PC-3 (cell line): ENCODE data around the gene C19orf12. TPM values are rescaled to one million over a fixed set of nuclear protein-coding genes. Genes with fewer than 3 reads are reported as not detected.
"Not testable (repeated sequence)": the region's sequence is repeated elsewhere in the genome, so short reads cannot be mapped to it uniquely, and the experiment has no call there.

Experiments
- ATAC-seq: fragments of 200-7000 bp; cut with Tn5 transposase; 2 replicates; pipeline ENCODE4 v1.9.1; 2020; ENCODE audit warnings: mild to moderate bottlenecking, moderate library complexity
- BruUV-seq: library from RNA; stranded (reverse); fragments of 400-500 nt; replicated peaks from 2 replicates; lab custom pipeline; 2021; lab: Mats Ljungman, UMichigan
- CTCF ChIA-PET: fragments of 300-600 bp; sonication (Branson Sonifier 250); formaldehyde crosslinking; loops from one replicate; lab custom pipeline; 2022; ENCODE audit warnings: antibody characterized with exemption; lab: Charles Lee
- POLR2A ChIA-PET: fragments of 300-600 bp; sonication (Branson Sonifier 250); formaldehyde crosslinking; loops from one replicate; lab custom pipeline; 2022; ENCODE audit warnings: antibody characterized with exemption; ENCODE audit not compliant: unreplicated experiment; lab: Charles Lee
- DNase-seq: peaks from one replicate; pipeline ENCODE4 v3.0.0-alpha.2; 2015
- H2AFZ ChIP-seq: fragments of 300-600 bp; sonication (generic); 2 replicates; pipeline ENCODE4 v1.6.0; 2016; ENCODE audit warnings: antibody characterized with exemption, low read length
- H3F3A ChIP-seq: fragments of 300-600 bp; sonication (generic); one replicate; pipeline ENCODE4 v1.6.0; 2017; ENCODE audit warnings: antibody characterized with exemption, low read length, control low read depth, mild to moderate bottlenecking; ENCODE audit not compliant: unreplicated experiment
- H3K27ac ChIP-seq: fragments of 300-600 bp; sonication (generic); 2 replicates; pipeline ENCODE4 v1.5.1; 2016; ENCODE audit warnings: mild to moderate bottlenecking, low read length
- H3K27me3 ChIP-seq: fragments of 300-600 bp; sonication (generic); 2 replicates; pipeline ENCODE4 v1.6.1; 2016; ENCODE audit warnings: low read length, mixed read lengths
- H3K36me3 ChIP-seq: fragments of 300-600 bp; sonication (generic); 2 replicates; pipeline ENCODE4 v1.6.1; 2016; ENCODE audit warnings: low read depth, mixed run types, low read length, mixed read lengths
- H3K4me1 ChIP-seq: fragments of 300-600 bp; sonication (generic); 2 replicates; pipeline ENCODE4 v1.5.1; 2016; ENCODE audit warnings: low read length; ENCODE audit not compliant: insufficient read depth
- H3K4me2 ChIP-seq: fragments of 300-600 bp; sonication (generic); 2 replicates; pipeline ENCODE4 v1.6.0; 2016; ENCODE audit warnings: low read length
- H3K4me3 ChIP-seq: fragments of 300-600 bp; sonication (generic); 2 replicates; pipeline ENCODE4 v1.5.1; 2016; ENCODE audit warnings: mild to moderate bottlenecking, low read length, mixed read lengths
- H3K79me2 ChIP-seq: fragments of 300-600 bp; sonication (generic); 2 replicates; pipeline ENCODE4 v1.6.1; 2017; ENCODE audit warnings: low read length, mixed read lengths
- H3K9ac ChIP-seq: fragments of 300-600 bp; sonication (generic); 2 replicates; pipeline ENCODE4 v1.6.0; 2016; ENCODE audit warnings: mild to moderate bottlenecking, low read length
- H3K9me2 ChIP-seq: fragments of 300-600 bp; sonication (generic); replicated peaks from 2 replicates; pipeline ENCODE4 v1.6.1; 2016; ENCODE audit warnings: mixed run types, low read length, mixed read lengths
- H3K9me3 ChIP-seq: fragments of 300-600 bp; sonication (generic); 2 replicates; pipeline ENCODE4 v1.6.1; 2016; ENCODE audit warnings: low read length, mixed read lengths
- H4K20me1 ChIP-seq: fragments of 300-600 bp; sonication (generic); 2 replicates; pipeline ENCODE4 v1.6.1; 2016; ENCODE audit warnings: low read length, mixed read lengths
- EZH2 ChIP-seq: fragments of 300-600 bp; sonication (generic); IDR thresholded peaks from one replicate; pipeline ENCODE4 v1.6.1; 2017; ENCODE audit warnings: antibody characterized with exemption, mild to moderate bottlenecking, low read length; ENCODE audit not compliant: unreplicated experiment
- EZH2phosphoT487 ChIP-seq: fragments of 300-600 bp; sonication (generic); IDR thresholded peaks from 2 replicates; pipeline ENCODE4 v1.6.1; 2018; ENCODE audit warnings: mild to moderate bottlenecking, antibody characterized with exemption, low read length, borderline replicate concordance
- intact Hi-C: fragments of 100-400 bp; cut with micrococcal nuclease; formaldehyde crosslinking; loops from 2 replicates; pipeline ENCODE4 v1.9.0; 2023
- total RNA-seq: library from RNA; depleted of rRNA; stranded (reverse); fragments of >200 nt; gene quantifications from 2 replicates; pipeline ENCODE4 v1.2.3, GENCODE V29; 2014
- TF ChIP-seq, protein P1 (sequence below): fragments of 300-600 bp; sonication (generic); conservative IDR thresholded peaks from 2 replicates; pipeline ENCODE4 v1.5.1; 2017; ENCODE audit warnings: antibody characterized with exemption, low read depth, mild to moderate bottlenecking, low read length

The C19orf12 gene
- total RNA-seq, 1 experiment from 2014 or later: 11.8 TPM

DNA sequence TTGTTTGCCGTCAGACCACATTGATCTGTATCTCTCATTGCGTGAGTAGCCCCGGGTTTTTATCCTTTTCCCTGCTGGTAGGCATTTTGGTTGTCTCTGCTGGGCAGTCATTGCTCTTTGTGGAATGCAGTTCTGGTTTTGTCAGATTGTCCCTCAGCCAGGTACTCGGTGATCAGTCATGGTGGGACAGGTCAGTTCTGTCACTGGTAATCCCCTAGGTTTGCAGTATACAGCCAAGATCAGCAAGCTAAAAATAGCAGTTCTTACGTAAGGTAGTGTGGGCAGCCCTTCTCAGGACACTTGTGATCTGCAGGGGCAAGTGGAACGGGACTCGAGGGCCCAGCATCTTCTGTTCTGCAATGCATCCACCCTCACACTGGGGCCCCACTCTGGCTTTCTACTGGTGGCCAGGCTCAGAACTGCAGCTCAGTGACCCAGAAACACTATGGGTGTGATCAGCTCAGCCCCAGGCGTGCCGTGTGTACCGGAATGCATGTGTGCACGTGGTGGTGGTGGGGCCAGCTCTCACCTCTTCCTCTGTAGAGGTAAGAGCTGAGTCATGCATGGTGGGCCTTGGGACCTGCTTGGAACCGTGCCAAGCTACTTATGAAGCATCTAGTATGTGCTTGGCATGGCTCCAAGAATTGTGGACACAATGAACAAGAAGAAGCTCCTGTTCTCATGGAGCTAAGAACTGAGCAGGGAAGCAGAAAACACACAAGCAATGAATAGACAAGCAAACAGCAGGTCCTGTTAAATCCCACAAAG lies 43.5 kb downstream of the C19orf12 start:
- BruUV-seq: no TSS peak
- Histone ChIP-seq H3K9ac (no peak overlapping the region), H3K4me1 (peaks cover 17% of the 10 kb centered on the region; the same call in 1 of the 2 replicates), H3K9me2 (no peaks in the 10 kb centered on the region), H3K4me3 (no peak overlapping the region), H3K79me2 (peaks cover 33% of the 10 kb centered on the region), H4K20me1 (peaks cover 4% of the 10 kb centered on the region; the same call in 1 of the 2 replicates), H3F3A (no peaks in the 10 kb centered on the region), H3K4me2 (no peak overlapping the region), H2AFZ (no peak overlapping the region), H3K9me3 (no peaks in the 10 kb centered on the region), H3K36me3 (no peaks in the 10 kb centered on the region), H3K27me3 (no peaks in the 10 kb centered on the region), H3K27ac (peak overlapping the region; percentile 65)
- ATAC-seq (peak; percentile 40; the same call in 1 of the 2 replicates), DNase-seq (peak; percentile 60)
- POLR2A ChIA-PET: no interaction called here
- TF ChIP-seq, protein P1, sequence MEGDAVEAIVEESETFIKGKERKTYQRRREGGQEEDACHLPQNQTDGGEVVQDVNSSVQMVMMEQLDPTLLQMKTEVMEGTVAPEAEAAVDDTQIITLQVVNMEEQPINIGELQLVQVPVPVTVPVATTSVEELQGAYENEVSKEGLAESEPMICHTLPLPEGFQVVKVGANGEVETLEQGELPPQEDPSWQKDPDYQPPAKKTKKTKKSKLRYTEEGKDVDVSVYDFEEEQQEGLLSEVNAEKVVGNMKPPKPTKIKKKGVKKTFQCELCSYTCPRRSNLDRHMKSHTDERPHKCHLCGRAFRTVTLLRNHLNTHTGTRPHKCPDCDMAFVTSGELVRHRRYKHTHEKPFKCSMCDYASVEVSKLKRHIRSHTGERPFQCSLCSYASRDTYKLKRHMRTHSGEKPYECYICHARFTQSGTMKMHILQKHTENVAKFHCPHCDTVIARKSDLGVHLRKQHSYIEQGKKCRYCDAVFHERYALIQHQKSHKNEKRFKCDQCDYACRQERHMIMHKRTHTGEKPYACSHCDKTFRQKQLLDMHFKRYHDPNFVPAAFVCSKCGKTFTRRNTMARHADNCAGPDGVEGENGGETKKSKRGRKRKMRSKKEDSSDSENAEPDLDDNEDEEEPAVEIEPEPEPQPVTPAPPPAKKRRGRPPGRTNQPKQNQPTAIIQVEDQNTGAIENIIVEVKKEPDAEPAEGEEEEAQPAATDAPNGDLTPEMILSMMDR: no peak
- no peak for TF ChIP-seq EZH2phosphoT487
- intact Hi-C loops: no loop called here
- CTCF ChIA-PET: no interaction called here

DNA sequence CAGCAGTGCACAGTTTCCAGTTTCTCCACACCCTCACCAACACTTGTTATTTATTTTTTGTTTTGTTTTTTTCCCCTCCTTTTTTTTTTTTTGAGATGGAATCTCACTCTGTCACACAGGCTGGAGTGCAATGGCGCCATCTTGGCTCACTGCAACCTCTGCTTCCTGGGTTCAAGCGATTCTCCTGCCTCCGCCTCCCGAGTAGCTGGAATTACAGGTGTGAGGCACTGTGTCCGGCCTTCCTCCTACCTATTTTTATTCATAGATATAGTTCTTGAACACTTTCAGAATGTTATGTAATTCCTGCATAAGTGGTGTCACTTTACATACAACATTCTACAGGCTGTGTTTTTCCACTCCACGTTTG lies 44.1 kb downstream of the C19orf12 start:
- CTCF ChIA-PET, ATAC-seq, H3K4me2 ChIP-seq, H3K9me2 ChIP-seq, intact Hi-C loops, H3K36me3 ChIP-seq, BruUV-seq, H3K9me3 ChIP-seq, H4K20me1 ChIP-seq, H3K4me3 ChIP-seq, H3K27me3 ChIP-seq, DNase-seq, H2AFZ ChIP-seq, H3K9ac ChIP-seq, H3F3A ChIP-seq, POLR2A ChIA-PET: not testable (repeated sequence)
- H3K4me1 ChIP-seq: peaks cover 18% of the 10 kb centered on the region; the same call in 1 of the 2 replicates
- H3K79me2 ChIP-seq: peaks cover 37% of the 10 kb centered on the region
- peak overlapping the region; percentile 65 for H3K27ac ChIP-seq

DNA sequence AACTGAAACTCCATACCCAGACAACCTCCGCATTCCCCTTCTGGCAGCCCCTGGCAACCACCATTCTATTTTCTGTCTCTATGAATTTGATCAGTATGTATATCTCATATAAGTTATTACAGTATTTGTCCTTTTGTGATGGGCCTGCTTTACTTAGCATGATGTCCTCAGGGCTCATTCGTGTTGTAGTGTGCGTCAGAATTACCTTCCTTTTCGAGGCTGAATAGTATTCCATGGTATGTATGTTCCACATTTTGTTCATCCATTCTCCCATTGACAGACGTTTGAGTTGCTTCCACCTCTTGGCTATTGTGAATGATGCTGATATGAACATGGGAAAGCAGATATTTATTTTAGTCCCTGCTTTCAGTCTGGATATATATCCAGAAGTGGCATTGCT lies 44.8 kb downstream of the C19orf12 start:
- H3K9me3 ChIP-seq: no peaks in the 10 kb centered on the region
- ATAC-seq (no peak), DNase-seq (no peak)
- H3K27me3 ChIP-seq: no peaks in the 10 kb centered on the region
- intact Hi-C loops: no loop called here
- TF ChIP-seq, protein P1: no peak
- TF ChIP-seq EZH2phosphoT487: no peak
- TF ChIP-seq EZH2: no peak
- H3K4me1 ChIP-seq: peaks cover 18% of the 10 kb centered on the region; the same call in 1 of the 2 replicates
- no peak overlapping the region for H3K4me2 ChIP-seq
- H3K9ac ChIP-seq: no peak overlapping the region
- no peaks in the 10 kb centered on the region for H3K9me2 ChIP-seq
- H4K20me1 ChIP-seq: peaks cover 4% of the 10 kb centered on the region; the same call in 1 of the 2 replicates
- H3F3A ChIP-seq: no peaks in the 10 kb centered on the region
- peaks cover 44% of the 10 kb centered on the region for H3K79me2 ChIP-seq
- BruUV-seq: no TSS peak
- no peaks in the 10 kb centered on the region for H3K36me3 ChIP-seq
- no peak overlapping the region for H3K4me3 ChIP-seq
- ChIA-PET CTCF (no interaction called here), POLR2A (no interaction called here)
- no peak overlapping the region for H3K27ac ChIP-seq
- H2AFZ ChIP-seq: no peak overlapping the region
